AG04450 (cell line): ENCODE measurements around the gene SARS2. TPM values are rescaled to one million over a fixed set of nuclear protein-coding genes. Genes with fewer than 3 reads are reported as not detected.

ENCODE experiments used
- CTCF ChIA-PET: fragments of 300-600, 350-600 bp; formaldehyde crosslinking; extraction: SDS; loops from one replicate; lab custom pipeline; 2022; ENCODE audit warnings: antibody characterized with exemption, inconsistent platforms; lab: Charles Lee
- POLR2A ChIA-PET: fragments of 350-600 bp; formaldehyde crosslinking; extraction: SDS; loops from one replicate; lab custom pipeline; 2021; ENCODE audit warnings: antibody characterized with exemption, inconsistent platforms; lab: Yijun Ruan, JAX
- DNase-seq: peaks from one replicate; pipeline ENCODE4 v3.0.0-alpha.2; 2011; ENCODE audit warnings: low read depth, low spot score
- H3K27ac ChIP-seq: one replicate; pipeline ENCODE4 v1.5.1; 2012; ENCODE audit warnings: low read depth, low read length, control low read depth
- H3K27me3 ChIP-seq: one replicate; pipeline ENCODE4 v1.6.0; 2012; ENCODE audit warnings: low read length; ENCODE audit not compliant: control insufficient read depth, insufficient read depth
- H3K4me3 ChIP-seq: 2 replicates; pipeline ENCODE4 v1.5.1; 2011; ENCODE audit warnings: mild to moderate bottlenecking, low read depth, low read length, control low read depth
- H3K9me3 ChIP-seq: 2 replicates; pipeline ENCODE4 v1.5.1; 2012; ENCODE audit warnings: low read length; ENCODE audit not compliant: control insufficient read depth, insufficient read depth
- polyA plus RNA-seq: library from polyadenylated mRNA; depleted of rRNA; stranded (reverse); fragments of >200 nt; gene quantifications from 2 replicates; pipeline ENCODE4 v1.2.3, GENCODE V29; 2011
- TF ChIP-seq, protein P1 (sequence below): IDR thresholded peaks from 2 replicates; pipeline ENCODE4 v1.5.1; 2011; ENCODE audit warnings: low read depth, low read length, control low read depth, inconsistent platforms

SARS2 gene
- polyA plus RNA-seq, 1 experiment, result 10.1 TPM

DNA sequence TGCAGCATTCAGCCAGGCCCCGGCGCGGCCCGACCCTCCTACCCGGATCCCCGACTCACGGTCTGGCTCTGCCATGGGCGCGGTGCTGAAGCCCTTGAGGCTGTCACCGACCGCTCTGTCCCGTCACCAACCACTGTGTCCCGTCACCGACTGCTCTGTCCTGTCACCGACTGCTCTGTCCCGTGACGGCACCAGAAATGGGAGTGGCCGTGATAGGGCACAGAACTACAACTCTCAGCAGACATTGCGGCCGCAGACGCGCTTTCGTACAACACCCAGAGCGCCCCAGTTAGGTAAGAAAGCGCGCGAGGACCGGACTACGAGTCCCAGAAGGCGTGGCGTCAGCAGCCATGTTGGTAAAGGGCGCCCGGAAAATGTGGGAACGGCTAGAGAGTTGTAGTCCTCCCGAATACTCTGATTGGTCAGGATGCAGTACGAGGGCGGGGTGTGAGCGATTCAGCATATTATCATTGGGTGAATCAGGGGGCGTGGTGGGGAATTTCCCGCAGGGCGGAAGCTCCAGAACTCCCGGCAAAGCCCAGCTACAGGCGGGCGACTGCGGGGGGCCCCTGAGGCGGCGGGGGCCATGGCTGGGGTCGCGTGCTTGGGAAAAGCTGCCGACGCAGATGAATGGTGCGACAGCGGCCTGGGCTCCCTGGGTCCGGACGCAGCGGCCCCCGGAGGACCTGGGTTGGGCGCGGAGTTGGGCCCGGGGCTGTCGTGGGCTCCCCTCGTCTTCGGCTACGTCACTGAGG lies 30.9 kb downstream of the SARS2 start, which contains the start of the genes NFKBIB and SIRT2:
TSS of gene NFKBIB (plus strand) at position 523 of the 755 bp plus-strand sequence. CDS start at position 587, 64 bp downstream.
TSS of gene SIRT2 (minus strand) at position 172 of the 755 bp plus-strand sequence. CDS start at position 75, 97 bp downstream.
- Histone ChIP-seq H3K4me3 (peak within 1 kb of the TSS; percentile 97), H3K9me3 (no peaks in the 10 kb centered on the region; the same call in 1 of the 2 replicates), H3K27me3 (no peaks in the 10 kb centered on the region), H3K27ac (peak within 1 kb of the TSS; percentile 82)
- POLR2A ChIA-PET, result interaction anchor here (0.7 to 1.6 kb wide), 9 partner anchors 17 to 282 kb away, joined by 3 to 6 read pairs (median 4); partner anchors contain the start of genes ACTN4, MAP4K1, MRPS12 and SARS2
- DNase-seq, result peak; percentile 98
- CTCF ChIA-PET, result interaction anchor here (0.6 to 2.5 kb wide), 5 partner anchors 12 to 265 kb away, joined by 3 to 23 read pairs (median 4); partner anchors contain the start of genes MRPS12 and SARS2
- TF ChIP-seq, protein P1, sequence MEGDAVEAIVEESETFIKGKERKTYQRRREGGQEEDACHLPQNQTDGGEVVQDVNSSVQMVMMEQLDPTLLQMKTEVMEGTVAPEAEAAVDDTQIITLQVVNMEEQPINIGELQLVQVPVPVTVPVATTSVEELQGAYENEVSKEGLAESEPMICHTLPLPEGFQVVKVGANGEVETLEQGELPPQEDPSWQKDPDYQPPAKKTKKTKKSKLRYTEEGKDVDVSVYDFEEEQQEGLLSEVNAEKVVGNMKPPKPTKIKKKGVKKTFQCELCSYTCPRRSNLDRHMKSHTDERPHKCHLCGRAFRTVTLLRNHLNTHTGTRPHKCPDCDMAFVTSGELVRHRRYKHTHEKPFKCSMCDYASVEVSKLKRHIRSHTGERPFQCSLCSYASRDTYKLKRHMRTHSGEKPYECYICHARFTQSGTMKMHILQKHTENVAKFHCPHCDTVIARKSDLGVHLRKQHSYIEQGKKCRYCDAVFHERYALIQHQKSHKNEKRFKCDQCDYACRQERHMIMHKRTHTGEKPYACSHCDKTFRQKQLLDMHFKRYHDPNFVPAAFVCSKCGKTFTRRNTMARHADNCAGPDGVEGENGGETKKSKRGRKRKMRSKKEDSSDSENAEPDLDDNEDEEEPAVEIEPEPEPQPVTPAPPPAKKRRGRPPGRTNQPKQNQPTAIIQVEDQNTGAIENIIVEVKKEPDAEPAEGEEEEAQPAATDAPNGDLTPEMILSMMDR, result no peak

DNA sequence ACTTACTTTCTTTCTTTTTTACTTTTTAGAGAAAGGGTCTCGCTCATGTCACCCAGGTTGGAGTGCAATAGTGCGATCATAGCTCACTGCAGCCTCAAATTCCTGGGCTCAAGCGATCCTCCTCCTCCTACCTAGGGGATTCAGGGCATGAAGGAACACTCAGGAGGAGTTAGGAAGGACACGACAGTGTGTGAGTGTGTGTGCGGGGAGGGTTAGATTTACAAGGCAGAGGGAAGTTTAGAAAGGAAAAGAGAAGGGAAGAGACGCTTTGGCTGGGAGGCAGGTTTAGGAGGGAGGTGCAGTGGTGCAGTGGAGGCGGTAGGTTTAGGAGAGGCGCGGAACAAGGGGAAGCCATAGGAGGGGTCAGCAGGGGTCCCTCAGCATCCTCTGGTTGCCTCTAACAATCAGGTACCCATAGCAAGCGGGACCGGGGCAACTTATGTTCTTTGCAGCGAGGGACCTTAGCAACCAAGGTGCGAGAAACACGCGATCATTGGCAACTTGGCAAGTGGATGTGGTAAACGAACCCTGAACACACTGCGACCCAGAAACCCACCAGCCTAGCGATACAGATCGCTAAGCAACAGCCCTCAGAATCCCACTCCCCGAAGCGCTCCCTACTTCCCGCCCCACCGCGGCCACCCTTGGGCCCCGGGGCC lies 31.6 kb downstream of the SARS2 start:
- H3K4me3 ChIP-seq, result peak overlapping the region; percentile 97
- TF ChIP-seq, protein P1, result no peak
- H3K27ac ChIP-seq, result peak overlapping the region; percentile 52
- POLR2A ChIA-PET, result interaction anchor here (0.6 kb wide), 1 partner anchor 242 kb away, joined by 3 read pairs; no protein-coding TSS in a partner anchor
- H3K9me3 ChIP-seq, result no peaks in the 10 kb centered on the region; the same call in 1 of the 2 replicates
- DNase-seq, result no peak
- CTCF ChIA-PET, result no interaction called here
- no peaks in the 10 kb centered on the region for H3K27me3 ChIP-seq

DNA sequence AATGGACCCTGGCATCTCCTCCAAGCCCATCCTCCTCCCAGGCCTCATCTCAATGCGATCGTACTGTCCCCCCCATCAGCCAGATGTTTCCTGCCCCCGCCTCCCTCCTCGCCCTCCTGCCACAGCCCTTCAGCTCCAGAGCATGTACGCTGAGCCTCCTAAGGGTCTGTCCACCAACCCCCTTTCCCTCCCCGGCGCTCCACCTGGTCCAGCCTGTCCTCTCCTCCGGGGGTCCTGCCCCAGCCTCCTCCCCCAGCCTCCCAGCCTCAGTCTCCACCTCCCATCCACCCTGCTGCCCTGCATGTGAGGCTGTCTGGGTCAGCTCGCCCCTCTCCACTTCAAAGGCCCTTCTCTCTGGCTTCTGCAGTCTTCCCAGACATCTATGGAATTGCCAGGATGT lies 35.6 kb downstream of the SARS2 start:
- Histone ChIP-seq H3K4me3 (no peak overlapping the region), H3K27me3 (no peaks in the 10 kb centered on the region), H3K27ac (no peak overlapping the region), H3K9me3 (no peaks in the 10 kb centered on the region; the same call in 1 of the 2 replicates)
- no peak for DNase-seq
- ChIA-PET POLR2A (no interaction called here), CTCF (no interaction called here)
- TF ChIP-seq, protein P1, result no peak

DNA sequence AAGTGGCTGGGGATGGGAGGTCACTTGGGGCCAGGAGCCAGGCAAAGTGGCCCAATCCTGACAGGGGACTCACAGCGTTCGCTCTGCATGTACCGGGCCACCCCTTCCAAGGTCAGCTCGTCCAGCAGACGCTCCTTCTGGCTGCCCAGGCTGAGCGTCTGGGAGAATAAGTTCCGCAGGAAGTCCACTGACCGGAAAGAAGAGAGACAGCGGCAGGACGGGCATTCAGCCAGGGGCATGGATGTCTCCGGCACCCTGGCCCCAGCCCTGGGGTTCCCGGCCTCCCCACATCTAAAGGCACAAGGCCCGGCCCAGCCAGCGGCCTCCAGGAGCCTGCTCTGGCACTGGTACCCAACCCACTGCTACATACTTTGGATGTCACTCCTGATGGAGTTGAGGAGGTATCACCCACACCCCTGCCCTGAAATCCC lies 37.2 kb downstream of the SARS2 start:
- Histone ChIP-seq H3K27ac (no peak overlapping the region), H3K4me3 (no peak overlapping the region), H3K27me3 (no peaks in the 10 kb centered on the region), H3K9me3 (no peaks in the 10 kb centered on the region)
- ChIA-PET CTCF (interaction anchor here (0.6 kb wide), 1 partner anchor 311 kb away, joined by 3 read pairs; no protein-coding TSS in a partner anchor), POLR2A (no interaction called here)
- DNase-seq, result no peak
- TF ChIP-seq, protein P1, result no peak
